Fibroblast of lung (primary cell): ENCODE measurements around the gene CTAGE4.
"Not testable (repeated sequence)": the region's sequence is repeated elsewhere in the genome, so short reads cannot be mapped to it uniquely, and the experiment has no call there.

Experiments
- CTCF ChIP-seq, 2 donors: IDR thresholded peaks in 1 of 2; conservative IDR thresholded peaks in 1 of 2; 1 replicate in 1 of 2; 2 replicates in 1 of 2; pipeline ENCODE4 v1.5.1; 2011 to 2012; ENCODE audit warnings: low read length in 2 of 2, control low read depth in 1 of 2, inconsistent platforms in 1 of 2, low read depth in 1 of 2, mild to moderate bottlenecking in 1 of 2
- EZH2 ChIP-seq: IDR thresholded peaks from 2 replicates; pipeline ENCODE4 v1.5.1; 2012; ENCODE audit warnings: low read length, control low read depth, mild to moderate bottlenecking; ENCODE audit errors: missing control alignments

DNA sequence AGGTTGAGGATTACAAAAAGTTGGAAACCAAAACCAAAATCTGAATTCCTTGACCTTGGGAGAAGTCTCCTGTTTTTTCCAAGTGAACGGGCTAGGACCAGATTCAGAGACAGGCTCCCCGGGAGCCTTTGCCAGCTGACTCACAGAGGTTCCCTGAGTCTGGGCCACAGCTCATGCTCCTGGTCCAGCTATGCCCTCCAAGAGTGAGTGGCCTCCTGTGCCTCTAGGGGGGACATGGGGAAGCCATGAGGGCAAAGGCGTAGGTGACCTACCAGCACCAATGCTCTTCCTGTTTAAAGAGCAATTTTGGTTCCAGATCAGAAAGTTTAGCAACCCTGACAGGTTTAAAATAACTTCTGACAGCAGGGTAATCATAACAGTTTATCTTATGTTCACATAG, 45.5 kb downstream of the CTAGE4 start:
- not testable (repeated sequence) for TF ChIP-seq EZH2; CTCF (conservative IDR thresholded peaks at IDR 0.05 in 1 of 2, IDR thresholded peaks at IDR 0.05 in 1 of 2; ENCODE audit: low read depth in 1 of 2, low read length in 2 of 2)
